COR-L47 (cell line): ENCODE results near the gene TEX26.

ENCODE experiments used
- DNase-seq: peaks from one replicate; lab custom pipeline; 2025; lab: John Stamatoyannopoulos, UW

The TEX26 gene

GRCh38 chr13:31011901-31012654 lies 79.6 kb downstream of the TEX26 start:
- no peak for DNase-seq

GRCh38 chr13:31012655-31013024 lies 80.2 kb downstream of the TEX26 start:
- peak; percentile 16 for DNase-seq

GRCh38 chr13:31014456-31014855 lies 82.0 kb downstream of the TEX26 start:
- DNase-seq, result no peak

- DNase-seq, result no peak
Measured at GRCh38 chr13:31015199-31015598, 82.7 kb downstream of the TEX26 start.

GRCh38 chr13:31016342-31017325 lies 84.2 kb downstream of the TEX26 start:
- DNase-seq, result no peak

GRCh38 chr13:31018511-31018910 lies 86.1 kb downstream of the TEX26 start:
- DNase-seq, result no peak

GRCh38 chr13:31020996-31021395 lies 88.5 kb downstream of the TEX26 start:
- no peak for DNase-seq

GRCh38 chr13:31022288-31022895 lies 89.9 kb downstream of the TEX26 start:
- no peak for DNase-seq

GRCh38 chr13:31022928-31023530 lies 90.6 kb downstream of the TEX26 start:
- DNase-seq, result no peak
